HS-27A (cell line): ENCODE data around the gene WDR73.
"Not testable (repeated sequence)": the region's sequence is repeated elsewhere in the genome, so short reads cannot be mapped to it uniquely, and the experiment has no call there.

ENCODE experiments used
- DNase-seq: peaks from one replicate; pipeline ENCODE4 v3.0.0-alpha.2; 2012; ENCODE audit warnings: low read depth, missing footprints

WDR73 gene

GRCh38 chr15:84657748-84658079, 3.6 kb upstream of the WDR73 start:
- no peak for DNase-seq

GRCh38 chr15:84656972-84657371, 2.9 kb upstream of the WDR73 start:
- DNase-seq: no peak

GRCh38 chr15:84654689-84655453, 788 bp upstream of the WDR73 start:
- DNase-seq: peak; percentile 68

GRCh38 chr15:84653584-84653909, 536 bp downstream of the WDR73 start:
- DNase-seq: no peak

GRCh38 chr15:84649706-84650105, 4.4 kb downstream of the WDR73 start:
- no peak for DNase-seq

GRCh38 chr15:84648539-84648938, 5.5 kb downstream of the WDR73 start:
- no peak for DNase-seq

GRCh38 chr15:84647726-84648125, 6.4 kb downstream of the WDR73 start:
- no peak for DNase-seq

- DNase-seq: no peak
These were observed 8.1 kb downstream of the WDR73 start for GRCh38 chr15:84645997-84646396.

- no peak for DNase-seq
These were observed 8.6 kb downstream of the WDR73 start for GRCh38 chr15:84645496-84645895.

GRCh38 chr15:84643838-84644237, 10.2 kb downstream of the WDR73 start:
- no peak for DNase-seq

GRCh38 chr15:84642640-84643039, 11.4 kb downstream of the WDR73 start:
- not testable (repeated sequence) for DNase-seq

- not testable (repeated sequence) for DNase-seq
These were observed 12.2 kb downstream of the WDR73 start for GRCh38 chr15:84641871-84642270.

- DNase-seq: no peak
These were observed 16.0 kb downstream of the WDR73 start for GRCh38 chr15:84638103-84638502.

- no peak for DNase-seq
These were observed 19.8 kb downstream of the WDR73 start for GRCh38 chr15:84634228-84634837.

GRCh38 chr15:84633311-84634227, 20.5 kb downstream of the WDR73 start:
- peak; percentile 64 for DNase-seq

- no peak for DNase-seq
These were observed 22.3 kb downstream of the WDR73 start for GRCh38 chr15:84631706-84632272.

GRCh38 chr15:84629033-84629432, 25.1 kb downstream of the WDR73 start:
- no peak for DNase-seq

GRCh38 chr15:84625123-84625522, 29.0 kb downstream of the WDR73 start:
- DNase-seq: no peak

GRCh38 chr15:84624359-84624758, 29.7 kb downstream of the WDR73 start:
- DNase-seq: no peak

- DNase-seq: no peak
These were observed 32.6 kb downstream of the WDR73 start for GRCh38 chr15:84621358-84621979.

- DNase-seq: no peak
These were observed 33.5 kb downstream of the WDR73 start for GRCh38 chr15:84620626-84621025.

- no peak for DNase-seq
These were observed 37.8 kb downstream of the WDR73 start for GRCh38 chr15:84616235-84616634.
